SK-N-SH treated with all-trans-retinoic acid at 6 μM for 48 hours (cell line): ENCODE data around the gene KIF22.

ENCODE experiments used
- ATAC-seq: fragments of 200-7000 bp; cut with Tn5 transposase; 3 replicates; pipeline ENCODE4 v1.9.1; 2020; ENCODE audit warnings: mild to moderate bottlenecking, moderate library complexity
- ARNTL ChIP-seq: fragments of 450-650 bp; formaldehyde crosslinking; IDR thresholded peaks from 2 replicates; pipeline ENCODE4 v1.5.0; 2020; ENCODE audit warnings: low read depth, mild to moderate bottlenecking, moderate library complexity, borderline replicate concordance
- CSDC2 ChIP-seq: fragments of 250-450 bp; sonication (Bioruptor Pico); IDR thresholded peaks from 2 replicates; pipeline ENCODE4 v1.5.0; 2020; ENCODE audit warnings: mild to moderate bottlenecking, moderate library complexity
- ESRRG ChIP-seq: fragments of 250-450 bp; sonication (Bioruptor Pico); IDR thresholded peaks from 2 replicates; pipeline ENCODE4 v1.6.1; 2021; ENCODE audit warnings: mild to moderate bottlenecking
- ISL1 ChIP-seq: fragments of 250-450 bp; sonication (Bioruptor Pico); IDR thresholded peaks from 2 replicates; pipeline ENCODE4 v2.1.2; 2022; ENCODE audit warnings: mild to moderate bottlenecking, moderate library complexity
- OSR1 ChIP-seq: fragments of 250-450 bp; sonication (Bioruptor Pico); IDR thresholded peaks from 2 replicates; pipeline ENCODE4 v1.8.0; 2022; ENCODE audit warnings: moderate library complexity, mild to moderate bottlenecking, inconsistent platforms
- PPARA ChIP-seq: fragments of 250-450 bp; sonication (Bioruptor Pico); IDR thresholded peaks from 2 replicates; pipeline ENCODE4 v1.5.0; 2020; ENCODE audit warnings: mild to moderate bottlenecking, borderline replicate concordance
- SNAI2 ChIP-seq: fragments of 250-450 bp; sonication (Bioruptor Pico); IDR thresholded peaks from 2 replicates; pipeline ENCODE4 v1.5.0; 2020; ENCODE audit warnings: mild to moderate bottlenecking, moderate library complexity
- TCF4 ChIP-seq: fragments of 250-450 bp; sonication (Bioruptor Pico); IDR thresholded peaks from 2 replicates; pipeline ENCODE4 v1.8.0; 2021; ENCODE audit warnings: mild to moderate bottlenecking, moderate library complexity, borderline replicate concordance
- ZC3H10 ChIP-seq: fragments of 250-450 bp; sonication (Bioruptor Pico); IDR thresholded peaks from 2 replicates; pipeline ENCODE4 v1.5.1; 2021; ENCODE audit warnings: mild to moderate bottlenecking, moderate library complexity
- ZFP30 ChIP-seq: fragments of 450-650 bp; formaldehyde crosslinking; IDR thresholded peaks from 2 replicates; pipeline ENCODE4 v1.5.0; 2022; ENCODE audit warnings: mild to moderate bottlenecking, moderate library complexity
- ZNF565 ChIP-seq: fragments of 450-650 bp; formaldehyde crosslinking; conservative IDR thresholded peaks from 2 replicates; pipeline ENCODE4 v1.5.0; 2020; ENCODE audit warnings: low read depth, mild to moderate bottlenecking, moderate library complexity
- ZNF8 ChIP-seq: fragments of 450-650 bp; formaldehyde crosslinking; IDR thresholded peaks from 2 replicates; pipeline ENCODE4 v1.5.0; 2020; ENCODE audit warnings: mild to moderate bottlenecking, moderate library complexity
- TF ChIP-seq, protein P1 (sequence below): fragments of 250-450 bp; sonication (Bioruptor Pico); IDR thresholded peaks from 2 replicates; pipeline ENCODE4 v1.5.1; 2021; ENCODE audit warnings: mild to moderate bottlenecking, moderate library complexity
- TF ChIP-seq, protein P2 (sequence below): fragments of 250-450 bp; sonication (Bioruptor Pico); IDR thresholded peaks from 2 replicates; pipeline ENCODE4 v1.8.0; 2020; ENCODE audit warnings: mild to moderate bottlenecking, moderate library complexity, borderline replicate concordance
- TF ChIP-seq, protein P3 (sequence below): fragments of 250-450 bp; sonication (Bioruptor Pico); IDR thresholded peaks from 2 replicates; pipeline ENCODE4 v1.8.0; 2021; ENCODE audit warnings: low read depth, mild to moderate bottlenecking, moderate library complexity, borderline replicate concordance
- TF ChIP-seq, protein P4 (sequence below): fragments of 250-450 bp; sonication (Bioruptor Pico); IDR thresholded peaks from 2 replicates; pipeline ENCODE4 v1.5.1; 2020; ENCODE audit warnings: low read depth, mild to moderate bottlenecking, moderate library complexity
- TF ChIP-seq, protein P5 (sequence below): fragments of 250-450 bp; sonication (Bioruptor Pico); IDR thresholded peaks from 2 replicates; pipeline ENCODE4 v1.5.0; 2020; ENCODE audit warnings: mild to moderate bottlenecking, moderate library complexity

The KIF22 gene

DNA sequence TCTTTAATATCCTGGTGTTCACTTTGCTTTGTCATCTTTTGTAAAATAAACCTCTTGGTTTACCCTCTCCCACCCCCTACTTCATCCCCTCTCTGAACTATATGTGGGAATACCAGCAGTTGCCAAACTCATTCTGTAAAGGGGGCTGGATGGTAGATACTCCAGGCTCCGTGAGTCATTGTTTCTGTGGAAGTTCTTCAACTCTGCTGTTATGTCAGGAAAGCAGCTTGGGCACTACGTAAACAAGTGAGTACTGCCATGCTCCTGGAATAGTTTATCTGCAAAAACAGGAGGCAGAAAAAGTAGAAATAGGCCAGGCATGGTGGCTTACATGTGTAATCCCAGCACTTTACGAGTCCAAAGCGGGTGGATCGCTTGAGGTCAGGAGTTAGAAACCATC is 47.3 kb downstream of the KIF22 start:
- ATAC-seq = no peak
- no peak for TF ChIP-seq ZC3H10 (CRISPR knock-in tag)

DNA sequence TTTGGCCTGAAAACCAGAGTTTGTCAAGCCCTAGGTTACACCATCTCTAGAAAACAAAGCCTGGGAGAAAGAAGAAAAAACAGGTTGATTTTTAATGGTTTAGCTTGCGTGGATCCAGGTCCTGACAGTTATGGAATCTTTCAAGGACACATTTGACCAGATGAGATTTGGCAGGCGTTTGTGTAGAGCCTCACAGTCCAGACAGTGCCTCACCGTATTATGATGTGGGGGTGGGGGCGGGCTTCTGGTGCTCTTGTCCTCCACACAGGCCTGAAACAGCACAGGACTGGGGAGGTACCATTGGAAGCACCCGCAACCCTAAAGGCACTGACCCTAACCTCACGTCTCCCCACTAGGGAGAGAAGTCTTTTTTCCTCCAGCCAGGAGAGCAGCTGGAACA is 49.3 kb downstream of the KIF22 start:
- ATAC-seq = no peak
- TF ChIP-seq, protein P1, sequence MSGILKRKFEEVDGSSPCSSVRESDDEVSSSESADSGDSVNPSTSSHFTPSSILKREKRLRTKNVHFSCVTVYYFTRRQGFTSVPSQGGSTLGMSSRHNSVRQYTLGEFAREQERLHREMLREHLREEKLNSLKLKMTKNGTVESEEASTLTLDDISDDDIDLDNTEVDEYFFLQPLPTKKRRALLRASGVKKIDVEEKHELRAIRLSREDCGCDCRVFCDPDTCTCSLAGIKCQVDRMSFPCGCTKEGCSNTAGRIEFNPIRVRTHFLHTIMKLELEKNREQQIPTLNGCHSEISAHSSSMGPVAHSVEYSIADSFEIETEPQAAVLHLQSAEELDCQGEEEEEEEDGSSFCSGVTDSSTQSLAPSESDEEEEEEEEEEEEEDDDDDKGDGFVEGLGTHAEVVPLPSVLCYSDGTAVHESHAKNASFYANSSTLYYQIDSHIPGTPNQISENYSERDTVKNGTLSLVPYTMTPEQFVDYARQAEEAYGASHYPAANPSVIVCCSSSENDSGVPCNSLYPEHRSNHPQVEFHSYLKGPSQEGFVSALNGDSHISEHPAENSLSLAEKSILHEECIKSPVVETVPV (CRISPR knock-in tag) = no peak
- TF ChIP-seq ZNF8 (CRISPR knock-in tag) (no peak), ZFP30 (CRISPR knock-in tag) (no peak), ZNF565 (CRISPR knock-in tag) (no peak), OSR1 (CRISPR knock-in tag) (no peak), TCF4 (no peak)
- TF ChIP-seq, protein P2, sequence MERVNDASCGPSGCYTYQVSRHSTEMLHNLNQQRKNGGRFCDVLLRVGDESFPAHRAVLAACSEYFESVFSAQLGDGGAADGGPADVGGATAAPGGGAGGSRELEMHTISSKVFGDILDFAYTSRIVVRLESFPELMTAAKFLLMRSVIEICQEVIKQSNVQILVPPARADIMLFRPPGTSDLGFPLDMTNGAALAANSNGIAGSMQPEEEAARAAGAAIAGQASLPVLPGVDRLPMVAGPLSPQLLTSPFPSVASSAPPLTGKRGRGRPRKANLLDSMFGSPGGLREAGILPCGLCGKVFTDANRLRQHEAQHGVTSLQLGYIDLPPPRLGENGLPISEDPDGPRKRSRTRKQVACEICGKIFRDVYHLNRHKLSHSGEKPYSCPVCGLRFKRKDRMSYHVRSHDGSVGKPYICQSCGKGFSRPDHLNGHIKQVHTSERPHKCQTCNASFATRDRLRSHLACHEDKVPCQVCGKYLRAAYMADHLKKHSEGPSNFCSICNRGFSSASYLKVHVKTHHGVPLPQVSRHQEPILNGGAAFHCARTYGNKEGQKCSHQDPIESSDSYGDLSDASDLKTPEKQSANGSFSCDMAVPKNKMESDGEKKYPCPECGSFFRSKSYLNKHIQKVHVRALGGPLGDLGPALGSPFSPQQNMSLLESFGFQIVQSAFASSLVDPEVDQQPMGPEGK (CRISPR knock-in tag) = no peak
- TF ChIP-seq, protein P3, sequence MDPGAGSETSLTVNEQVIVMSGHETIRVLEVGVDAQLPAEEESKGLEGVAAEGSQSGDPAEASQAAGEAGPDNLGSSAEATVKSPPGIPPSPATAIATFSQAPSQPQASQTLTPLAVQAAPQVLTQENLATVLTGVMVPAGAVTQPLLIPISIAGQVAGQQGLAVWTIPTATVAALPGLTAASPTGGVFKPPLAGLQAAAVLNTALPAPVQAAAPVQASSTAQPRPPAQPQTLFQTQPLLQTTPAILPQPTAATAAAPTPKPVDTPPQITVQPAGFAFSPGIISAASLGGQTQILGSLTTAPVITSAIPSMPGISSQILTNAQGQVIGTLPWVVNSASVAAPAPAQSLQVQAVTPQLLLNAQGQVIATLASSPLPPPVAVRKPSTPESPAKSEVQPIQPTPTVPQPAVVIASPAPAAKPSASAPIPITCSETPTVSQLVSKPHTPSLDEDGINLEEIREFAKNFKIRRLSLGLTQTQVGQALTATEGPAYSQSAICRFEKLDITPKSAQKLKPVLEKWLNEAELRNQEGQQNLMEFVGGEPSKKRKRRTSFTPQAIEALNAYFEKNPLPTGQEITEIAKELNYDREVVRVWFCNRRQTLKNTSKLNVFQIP = no peak

DNA sequence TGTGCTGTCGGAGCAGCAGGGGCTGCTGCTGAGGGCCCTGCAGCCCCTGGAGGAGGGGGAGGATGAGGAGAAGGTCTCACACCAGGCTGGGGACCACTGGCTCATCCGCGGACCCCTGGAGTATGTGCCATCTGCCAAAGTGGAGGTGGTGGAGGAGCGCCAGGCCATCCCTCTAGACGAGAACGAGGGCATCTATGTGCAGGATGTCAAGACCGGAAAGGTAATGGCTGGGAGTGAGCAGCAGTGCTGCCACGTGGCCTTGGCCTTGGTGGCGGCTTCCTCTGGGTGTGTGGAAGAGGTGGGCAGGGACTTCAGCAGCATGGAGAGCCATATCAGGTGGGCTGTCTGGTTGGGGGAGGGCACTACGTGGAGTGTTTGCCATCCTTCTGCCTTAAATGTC is 49.7 kb downstream of the KIF22 start:
- ATAC-seq = no peak
- TF ChIP-seq, protein P4, sequence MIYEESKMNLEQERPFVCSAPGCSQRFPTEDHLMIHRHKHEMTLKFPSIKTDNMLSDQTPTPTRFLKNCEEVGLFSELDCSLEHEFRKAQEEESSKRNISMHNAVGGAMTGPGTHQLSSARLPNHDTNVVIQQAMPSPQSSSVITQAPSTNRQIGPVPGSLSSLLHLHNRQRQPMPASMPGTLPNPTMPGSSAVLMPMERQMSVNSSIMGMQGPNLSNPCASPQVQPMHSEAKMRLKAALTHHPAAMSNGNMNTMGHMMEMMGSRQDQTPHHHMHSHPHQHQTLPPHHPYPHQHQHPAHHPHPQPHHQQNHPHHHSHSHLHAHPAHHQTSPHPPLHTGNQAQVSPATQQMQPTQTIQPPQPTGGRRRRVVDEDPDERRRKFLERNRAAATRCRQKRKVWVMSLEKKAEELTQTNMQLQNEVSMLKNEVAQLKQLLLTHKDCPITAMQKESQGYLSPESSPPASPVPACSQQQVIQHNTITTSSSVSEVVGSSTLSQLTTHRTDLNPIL (CRISPR knock-in tag) = no peak
- TF ChIP-seq TCF4 (no peak), CSDC2 (CRISPR knock-in tag) (no peak), ZC3H10 (CRISPR knock-in tag) (no peak), PPARA (CRISPR knock-in tag) (no peak), ZNF565 (CRISPR knock-in tag) (no peak), ZNF8 (CRISPR knock-in tag) (no peak)
- TF ChIP-seq, protein P3 = no peak
- TF ChIP-seq, protein P1 (CRISPR knock-in tag) = no peak

DNA sequence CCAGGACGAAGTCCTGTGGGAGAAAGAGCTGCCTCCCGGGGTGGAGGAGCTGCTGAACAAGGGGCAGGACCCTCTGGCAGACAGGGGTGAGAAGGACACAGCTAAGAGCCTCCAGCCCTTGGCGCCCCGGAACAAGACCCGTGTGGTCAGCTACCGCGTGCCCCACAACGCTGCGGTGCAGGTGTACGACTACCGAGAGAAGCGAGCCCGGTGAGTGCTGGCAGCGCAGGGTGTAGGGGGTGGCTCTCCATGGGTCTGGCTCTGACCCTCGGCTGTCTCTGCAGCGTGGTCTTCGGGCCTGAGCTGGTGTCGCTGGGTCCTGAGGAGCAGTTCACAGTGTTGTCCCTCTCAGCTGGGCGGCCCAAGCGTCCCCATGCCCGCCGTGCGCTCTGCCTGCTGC is 51.1 kb downstream of the KIF22 start:
- no peak for TF ChIP-seq OSR1 (CRISPR knock-in tag)
- TF ChIP-seq ZNF565 (CRISPR knock-in tag) = no peak
- no peak for TF ChIP-seq SNAI2 (CRISPR knock-in tag)
- TF ChIP-seq CSDC2 (CRISPR knock-in tag) = no peak
- no peak for TF ChIP-seq ZNF8 (CRISPR knock-in tag)
- TF ChIP-seq ZFP30 (CRISPR knock-in tag) = no peak
- TF ChIP-seq, protein P5, sequence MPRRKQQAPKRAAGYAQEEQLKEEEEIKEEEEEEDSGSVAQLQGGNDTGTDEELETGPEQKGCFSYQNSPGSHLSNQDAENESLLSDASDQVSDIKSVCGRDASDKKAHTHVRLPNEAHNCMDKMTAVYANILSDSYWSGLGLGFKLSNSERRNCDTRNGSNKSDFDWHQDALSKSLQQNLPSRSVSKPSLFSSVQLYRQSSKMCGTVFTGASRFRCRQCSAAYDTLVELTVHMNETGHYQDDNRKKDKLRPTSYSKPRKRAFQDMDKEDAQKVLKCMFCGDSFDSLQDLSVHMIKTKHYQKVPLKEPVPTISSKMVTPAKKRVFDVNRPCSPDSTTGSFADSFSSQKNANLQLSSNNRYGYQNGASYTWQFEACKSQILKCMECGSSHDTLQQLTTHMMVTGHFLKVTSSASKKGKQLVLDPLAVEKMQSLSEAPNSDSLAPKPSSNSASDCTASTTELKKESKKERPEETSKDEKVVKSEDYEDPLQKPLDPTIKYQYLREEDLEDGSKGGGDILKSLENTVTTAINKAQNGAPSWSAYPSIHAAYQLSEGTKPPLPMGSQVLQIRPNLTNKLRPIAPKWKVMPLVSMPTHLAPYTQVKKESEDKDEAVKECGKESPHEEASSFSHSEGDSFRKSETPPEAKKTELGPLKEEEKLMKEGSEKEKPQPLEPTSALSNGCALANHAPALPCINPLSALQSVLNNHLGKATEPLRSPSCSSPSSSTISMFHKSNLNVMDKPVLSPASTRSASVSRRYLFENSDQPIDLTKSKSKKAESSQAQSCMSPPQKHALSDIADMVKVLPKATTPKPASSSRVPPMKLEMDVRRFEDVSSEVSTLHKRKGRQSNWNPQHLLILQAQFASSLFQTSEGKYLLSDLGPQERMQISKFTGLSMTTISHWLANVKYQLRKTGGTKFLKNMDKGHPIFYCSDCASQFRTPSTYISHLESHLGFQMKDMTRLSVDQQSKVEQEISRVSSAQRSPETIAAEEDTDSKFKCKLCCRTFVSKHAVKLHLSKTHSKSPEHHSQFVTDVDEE (CRISPR knock-in tag) = no peak
- TF ChIP-seq ISL1 = no peak
- no peak for TF ChIP-seq ESRRG (CRISPR knock-in tag)
- no peak for TF ChIP-seq ARNTL (CRISPR knock-in tag)
- TF ChIP-seq, protein P1 (CRISPR knock-in tag) = no peak
- no peak for TF ChIP-seq TCF4
- TF ChIP-seq, protein P3 = no peak
- ATAC-seq = no peak
